Mesendoderm (in vitro differentiated cells): ENCODE results near the gene KCNA3.

Experiments used
- DNase-seq: peaks from one replicate; pipeline ENCODE4 v3.0.0; 2013
- H2AK5ac ChIP-seq: 2 replicates; pipeline ENCODE4 v1.6.1; 2013; ENCODE audit warnings: low read length, inconsistent platforms
- H2BK120ac ChIP-seq: 2 replicates; pipeline ENCODE4 v1.6.1; 2013; ENCODE audit warnings: low read depth, mild to moderate bottlenecking, low read length, moderate library complexity, mixed read lengths
- H2BK15ac ChIP-seq: replicated peaks from 2 replicates; pipeline ENCODE4 v1.6.1; 2013; ENCODE audit warnings: low read depth, mild to moderate bottlenecking, moderate library complexity
- H2BK5ac ChIP-seq: 2 replicates; pipeline ENCODE4 v1.6.1; 2013; ENCODE audit warnings: low read length, inconsistent platforms
- H3K18ac ChIP-seq: 2 replicates; pipeline ENCODE4 v1.6.1; 2013; ENCODE audit warnings: mild to moderate bottlenecking, low read length, mixed read lengths
- H3K23ac ChIP-seq: one replicate; pipeline ENCODE4 v1.6.1; 2013; ENCODE audit warnings: low read length
- H3K27ac ChIP-seq: 2 replicates; pipeline ENCODE4 v1.5.1; 2013; ENCODE audit warnings: low read depth, mild to moderate bottlenecking, inconsistent platforms, low read length, moderate library complexity
- H3K27me3 ChIP-seq: 2 replicates; pipeline ENCODE4 v1.6.1; 2013; ENCODE audit warnings: low read length, control low read depth, mild to moderate bottlenecking, inconsistent platforms; ENCODE audit not compliant: insufficient read depth, poor library complexity
- H3K36me3 ChIP-seq: 2 replicates; pipeline ENCODE4 v1.6.1; 2013; ENCODE audit warnings: low read length, inconsistent platforms; ENCODE audit not compliant: control insufficient read depth, insufficient read depth
- H3K4ac ChIP-seq: one replicate; pipeline ENCODE4 v1.6.1; 2013; ENCODE audit warnings: low read depth, mild to moderate bottlenecking, low read length, moderate library complexity
- H3K4me1 ChIP-seq: 2 replicates; pipeline ENCODE4 v1.6.1; 2013; ENCODE audit warnings: low read depth, low read length, inconsistent platforms; ENCODE audit not compliant: control insufficient read depth
- H3K4me2 ChIP-seq: 2 replicates; pipeline ENCODE4 v1.6.1; 2013; ENCODE audit warnings: low read length
- H3K4me3 ChIP-seq: 2 replicates; pipeline ENCODE4 v1.5.1; 2013; ENCODE audit warnings: mild to moderate bottlenecking, low read length
- H3K56ac ChIP-seq: one replicate; pipeline ENCODE4 v1.6.1; 2013; ENCODE audit warnings: low read length
- H3K79me1 ChIP-seq: 2 replicates; pipeline ENCODE4 v1.6.1; 2013; ENCODE audit warnings: low read length, inconsistent platforms
- H3K79me2 ChIP-seq: 2 replicates; pipeline ENCODE4 v1.6.1; 2013; ENCODE audit warnings: mild to moderate bottlenecking, low read length; ENCODE audit not compliant: control insufficient read depth, insufficient read depth
- H3K9ac ChIP-seq: 2 replicates; pipeline ENCODE4 v1.6.1; 2013; ENCODE audit warnings: low read length, inconsistent platforms
- H4K5ac ChIP-seq: one replicate; pipeline ENCODE4 v1.6.1; 2013; ENCODE audit warnings: low read length
- H4K8ac ChIP-seq: one replicate; pipeline ENCODE4 v1.6.1; 2013; ENCODE audit warnings: low read depth, mild to moderate bottlenecking, control low read depth, low read length, moderate library complexity
- whole genome bisulfite sequencing: extraction: QIAGEN DNeasy Blood & Tissue Kit; methylation state at CpG from one replicate; pipeline ENCODE4 v1.1.7; 2013; ENCODE audit warnings: low lambda C conversion rate, missing lambda C conversion rate; ENCODE audit not compliant: insufficient coverage; ENCODE audit errors: extremely low coverage; 5-methylcytosine and 5-hydroxymethylcytosine counted together

Gene KCNA3

DNA sequence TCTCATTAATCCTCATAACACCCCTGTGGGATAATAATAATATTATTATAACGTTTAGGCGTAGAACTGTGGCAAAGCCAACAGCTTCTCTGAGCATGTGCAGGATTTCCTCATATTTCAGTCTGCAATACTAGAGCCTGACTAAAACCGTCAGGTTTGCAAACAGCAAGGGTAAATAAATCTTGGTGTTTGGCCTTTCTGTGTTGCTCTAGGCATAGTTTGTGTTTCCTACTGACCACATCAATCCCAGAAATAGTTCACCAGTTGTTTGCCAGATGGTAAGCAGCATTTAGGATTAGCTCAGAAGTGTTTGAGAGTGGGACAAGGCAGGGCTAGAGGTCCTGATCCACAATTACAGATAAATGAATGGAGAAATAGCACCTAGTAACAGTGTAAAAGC is 2.8 kb upstream of the KCNA3 start:
- Histone ChIP-seq H3K36me3 (no peaks in the 10 kb centered on the region), H3K79me1 (no peaks in the 10 kb centered on the region), H3K27ac (no peak overlapping the region), H3K23ac (no peak overlapping the region), H3K4me3 (no peak overlapping the region), H3K4me1 (no peaks in the 10 kb centered on the region), H2AK5ac (no peak overlapping the region), H2BK15ac (no peak overlapping the region), H3K9ac (no peak overlapping the region), H3K4me2 (no peak overlapping the region), H4K5ac (no peak overlapping the region), H2BK120ac (no peak overlapping the region), H3K56ac (no peak overlapping the region), H4K8ac (no peak overlapping the region), H3K18ac (no peak overlapping the region), H3K79me2 (no peaks in the 10 kb centered on the region), H3K4ac (no peak overlapping the region), H2BK5ac (no peak overlapping the region), H3K27me3 (peaks cover 24% of the 10 kb centered on the region)
- WGBS = no CpG with 5 or more reads among the region's 3 CpGs
- no peak for DNase-seq

DNA sequence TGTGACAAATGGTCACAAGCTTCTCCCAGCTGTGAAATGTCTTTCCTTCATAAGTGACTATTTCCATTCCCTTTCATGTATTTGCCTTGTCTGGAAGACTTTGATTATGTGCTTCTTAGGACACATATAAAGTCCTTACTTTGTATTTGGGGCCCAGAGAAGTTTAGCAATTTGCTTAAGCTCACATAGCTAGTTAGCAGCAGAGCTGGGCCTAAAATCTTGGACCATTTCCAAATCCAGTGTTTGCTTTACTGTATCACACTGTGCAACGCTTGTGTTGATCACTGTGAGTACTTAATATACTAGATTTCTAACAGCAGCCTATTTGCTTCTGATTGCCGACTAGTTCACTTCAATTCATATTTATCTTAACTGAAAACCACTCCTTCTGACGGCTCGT is 2.2 kb upstream of the KCNA3 start:
- no peaks in the 10 kb centered on the region for H3K4me1 ChIP-seq
- DNase-seq = no peak
- H3K9ac ChIP-seq = no peak overlapping the region
- H3K27ac ChIP-seq = no peak overlapping the region
- H4K8ac ChIP-seq = no peak overlapping the region
- H3K4ac ChIP-seq = no peak overlapping the region
- H3K79me1 ChIP-seq = no peaks in the 10 kb centered on the region
- no peak overlapping the region for H3K56ac ChIP-seq
- no peak overlapping the region for H3K23ac ChIP-seq
- no peaks in the 10 kb centered on the region for H3K79me2 ChIP-seq
- no peak overlapping the region for H3K4me2 ChIP-seq
- H3K4me3 ChIP-seq = no peak overlapping the region
- H2BK120ac ChIP-seq = no peak overlapping the region
- H2BK5ac ChIP-seq = no peak overlapping the region
- no peak overlapping the region for H4K5ac ChIP-seq
- H3K36me3 ChIP-seq = no peaks in the 10 kb centered on the region
- WGBS = no CpG with 5 or more reads among the region's 4 CpGs
- no peak overlapping the region for H2BK15ac ChIP-seq
- peaks cover 26% of the 10 kb centered on the region for H3K27me3 ChIP-seq
- no peak overlapping the region for H3K18ac ChIP-seq
- no peak overlapping the region for H2AK5ac ChIP-seq

DNA sequence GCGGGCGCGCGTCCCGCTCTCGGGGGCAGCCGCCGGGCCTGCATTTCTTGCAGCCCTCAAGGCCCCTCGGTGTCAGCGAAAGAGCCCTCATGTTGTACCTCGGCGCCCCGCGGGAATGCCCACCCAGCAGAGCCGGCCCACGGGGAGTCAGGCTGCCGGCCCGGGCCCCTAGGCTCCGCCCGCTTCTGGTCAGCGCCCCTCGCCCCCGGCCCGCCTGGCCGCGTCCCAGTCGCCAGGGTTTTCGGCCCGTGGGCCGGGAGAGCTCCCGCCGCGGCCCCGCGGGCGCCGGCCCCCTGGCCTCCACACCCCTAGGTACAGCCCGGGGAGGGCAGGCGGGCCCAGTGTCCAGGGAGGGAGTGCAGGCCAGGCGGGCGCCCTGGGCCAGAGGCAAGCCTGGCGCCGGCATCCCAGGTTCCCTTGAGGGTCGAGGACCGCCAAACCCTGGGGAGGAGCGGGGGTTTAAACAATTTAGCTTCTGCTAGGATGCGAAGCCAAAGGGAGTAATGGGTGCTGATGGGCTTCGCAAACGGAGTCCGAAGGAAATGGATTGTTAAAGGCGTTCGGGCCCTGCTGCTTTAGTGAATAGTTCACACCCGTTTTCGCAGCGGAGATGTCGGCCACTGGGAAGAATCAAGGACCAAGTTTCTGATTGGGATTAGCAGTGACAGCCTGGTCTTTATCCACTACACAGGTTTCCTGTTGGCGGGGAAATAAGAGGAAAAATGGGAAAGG is 486 bp upstream of the KCNA3 start:
- Histone ChIP-seq H3K79me1 (no peaks in the 10 kb centered on the region), H3K36me3 (no peaks in the 10 kb centered on the region), H2BK15ac (no peak overlapping the region), H3K18ac (peak overlapping the region; percentile 28), H3K27me3 (peaks cover 26% of the 10 kb centered on the region), H4K8ac (no peak overlapping the region), H3K56ac (peak overlapping the region; percentile 51), H3K4me1 (no peaks in the 10 kb centered on the region), H4K5ac (no peak overlapping the region), H3K4ac (no peak overlapping the region), H2BK5ac (no peak overlapping the region), H2AK5ac (no peak overlapping the region), H3K4me2 (peak overlapping the region; percentile 62), H3K4me3 (peak overlapping the region; percentile 23), H3K9ac (peak overlapping the region; percentile 32), H3K27ac (no peak overlapping the region), H3K79me2 (no peaks in the 10 kb centered on the region), H3K23ac (no peak overlapping the region), H2BK120ac (no peak overlapping the region)
- DNase-seq = peak; percentile 33
- WGBS = no CpG with 5 or more reads among the region's 57 CpGs

DNA sequence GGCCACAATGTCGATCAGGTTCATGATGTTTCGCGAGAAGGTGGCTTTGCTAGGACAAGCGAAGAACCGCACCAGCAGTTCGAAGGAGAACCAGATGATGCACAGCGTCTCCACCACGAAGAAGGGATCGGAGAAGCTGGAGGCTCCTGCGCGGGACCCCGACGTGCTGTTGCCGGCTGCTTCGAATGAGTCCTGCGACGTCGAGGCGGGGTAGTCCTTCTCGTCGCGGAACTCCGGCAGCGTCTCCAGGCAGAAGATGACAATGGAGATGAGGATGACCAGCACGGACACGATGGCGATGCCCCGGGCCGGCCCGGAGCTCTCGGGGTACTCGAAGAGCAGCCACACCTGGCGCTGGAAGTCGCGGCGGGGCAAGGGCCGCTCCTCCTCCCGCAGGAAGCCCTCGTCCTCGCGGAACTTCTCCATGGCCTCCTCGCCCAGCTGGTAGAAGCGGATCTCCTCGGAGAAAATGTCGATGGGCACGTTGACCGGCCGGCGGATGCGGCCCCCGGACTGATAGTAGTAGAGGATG is 869 bp downstream of the KCNA3 start:
- no peak overlapping the region for H4K5ac ChIP-seq
- no peak overlapping the region for H3K9ac ChIP-seq
- H3K36me3 ChIP-seq = no peaks in the 10 kb centered on the region
- H3K79me2 ChIP-seq = no peaks in the 10 kb centered on the region
- no peaks in the 10 kb centered on the region for H3K4me1 ChIP-seq
- no peak overlapping the region for H2AK5ac ChIP-seq
- no peak overlapping the region for H2BK15ac ChIP-seq
- H3K4ac ChIP-seq = no peak overlapping the region
- peaks cover 26% of the 10 kb centered on the region for H3K27me3 ChIP-seq
- H3K4me2 ChIP-seq = no peak overlapping the region
- H3K27ac ChIP-seq = no peak overlapping the region
- H3K79me1 ChIP-seq = no peaks in the 10 kb centered on the region
- no peak overlapping the region for H3K4me3 ChIP-seq
- H4K8ac ChIP-seq = no peak overlapping the region
- H2BK120ac ChIP-seq = no peak overlapping the region
- no peak overlapping the region for H2BK5ac ChIP-seq
- WGBS = no CpG with 5 or more reads among the region's 51 CpGs
- H3K18ac ChIP-seq = no peak overlapping the region
- no peak overlapping the region for H3K23ac ChIP-seq
- no peak for DNase-seq
- peak overlapping the region; percentile 10 for H3K56ac ChIP-seq

DNA sequence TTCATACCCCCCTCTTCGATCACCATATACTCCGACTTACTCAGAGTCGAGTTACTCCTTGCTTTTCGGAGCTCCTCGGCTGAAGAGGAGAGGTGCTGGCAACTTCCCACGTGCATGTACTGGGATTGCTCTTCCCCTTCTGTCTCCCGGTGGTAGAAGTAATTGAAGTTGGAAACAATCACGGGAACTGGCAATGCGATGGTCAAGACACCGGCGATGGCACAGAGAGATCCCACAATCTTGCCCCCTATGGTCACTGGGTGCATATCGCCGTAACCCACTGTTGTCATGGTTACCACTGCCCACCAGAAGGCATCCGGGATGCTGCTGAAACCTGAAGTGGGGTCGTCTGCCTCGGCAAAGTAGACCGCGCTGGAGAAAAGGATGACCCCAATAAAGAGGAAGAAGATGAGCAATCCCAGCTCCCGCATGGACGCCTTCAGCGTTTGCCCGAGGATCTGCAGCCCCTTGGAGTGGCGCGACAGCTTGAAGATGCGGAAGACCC is 1.5 kb downstream of the KCNA3 start:
- Histone ChIP-seq H3K36me3 (no peaks in the 10 kb centered on the region), H3K4ac (no peak overlapping the region), H3K79me1 (no peaks in the 10 kb centered on the region), H3K27ac (no peak overlapping the region), H2AK5ac (no peak overlapping the region), H3K4me2 (no peak overlapping the region), H3K27me3 (peaks cover 26% of the 10 kb centered on the region), H3K4me1 (no peaks in the 10 kb centered on the region), H2BK15ac (no peak overlapping the region), H3K18ac (no peak overlapping the region), H4K5ac (no peak overlapping the region), H3K9ac (no peak overlapping the region), H2BK5ac (no peak overlapping the region), H3K79me2 (no peaks in the 10 kb centered on the region), H4K8ac (no peak overlapping the region), H3K23ac (no peak overlapping the region), H3K56ac (no peak overlapping the region), H2BK120ac (no peak overlapping the region), H3K4me3 (no peak overlapping the region)
- no peak for DNase-seq
- no CpG with 5 or more reads among the region's 25 CpGs for WGBS

DNA sequence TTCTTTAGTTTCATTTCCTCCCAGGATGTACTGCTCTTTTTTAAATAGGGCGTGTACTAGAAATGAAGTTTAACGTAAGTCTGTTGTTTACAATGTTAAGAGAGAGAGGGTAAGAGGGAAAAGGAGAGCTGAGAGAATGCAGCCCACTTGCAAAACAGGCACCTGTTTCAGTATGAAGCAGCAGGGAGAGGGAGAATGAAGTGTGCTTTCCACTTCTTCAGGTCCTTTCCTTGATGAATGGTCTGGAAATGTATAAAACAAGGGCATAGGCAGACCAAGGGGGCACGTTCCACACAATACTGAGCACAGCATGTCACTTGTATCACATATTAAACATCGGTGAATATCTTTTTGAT is 2.0 kb downstream of the KCNA3 start:
- H2AK5ac ChIP-seq = no peak overlapping the region
- no peak overlapping the region for H3K27ac ChIP-seq
- no peak overlapping the region for H3K4ac ChIP-seq
- no peak overlapping the region for H2BK15ac ChIP-seq
- no peak overlapping the region for H4K5ac ChIP-seq
- H3K23ac ChIP-seq = no peak overlapping the region
- no peak overlapping the region for H3K18ac ChIP-seq
- H3K79me2 ChIP-seq = no peaks in the 10 kb centered on the region
- no peak overlapping the region for H3K4me3 ChIP-seq
- no peak overlapping the region for H4K8ac ChIP-seq
- no peak overlapping the region for H3K9ac ChIP-seq
- no peak for DNase-seq
- no peak overlapping the region for H2BK5ac ChIP-seq
- no peak overlapping the region for H2BK120ac ChIP-seq
- H3K56ac ChIP-seq = no peak overlapping the region
- H3K27me3 ChIP-seq = peaks cover 26% of the 10 kb centered on the region
- H3K4me2 ChIP-seq = no peak overlapping the region
- no CpG with 5 or more reads among the region's 4 CpGs for WGBS
- H3K4me1 ChIP-seq = no peaks in the 10 kb centered on the region
- H3K36me3 ChIP-seq = no peaks in the 10 kb centered on the region
- H3K79me1 ChIP-seq = no peaks in the 10 kb centered on the region
